RCC 7860 (cell line): ENCODE data around the gene MUCL3.
"Not testable (repeated sequence)": the region's sequence is repeated elsewhere in the genome, so short reads cannot be mapped to it uniquely, and the experiment has no call there.

Source experiments
- DNase-seq: peaks from one replicate; pipeline ENCODE4 v3.0.0-alpha.2; 2015; ENCODE audit warnings: low spot score
- FAIRE-seq: peaks from 2 replicates; lab custom pipeline; 2012; peaks lifted over from hg19 to GRCh38; lab: Jason Lieb, UNC

Gene MUCL3, protein sequence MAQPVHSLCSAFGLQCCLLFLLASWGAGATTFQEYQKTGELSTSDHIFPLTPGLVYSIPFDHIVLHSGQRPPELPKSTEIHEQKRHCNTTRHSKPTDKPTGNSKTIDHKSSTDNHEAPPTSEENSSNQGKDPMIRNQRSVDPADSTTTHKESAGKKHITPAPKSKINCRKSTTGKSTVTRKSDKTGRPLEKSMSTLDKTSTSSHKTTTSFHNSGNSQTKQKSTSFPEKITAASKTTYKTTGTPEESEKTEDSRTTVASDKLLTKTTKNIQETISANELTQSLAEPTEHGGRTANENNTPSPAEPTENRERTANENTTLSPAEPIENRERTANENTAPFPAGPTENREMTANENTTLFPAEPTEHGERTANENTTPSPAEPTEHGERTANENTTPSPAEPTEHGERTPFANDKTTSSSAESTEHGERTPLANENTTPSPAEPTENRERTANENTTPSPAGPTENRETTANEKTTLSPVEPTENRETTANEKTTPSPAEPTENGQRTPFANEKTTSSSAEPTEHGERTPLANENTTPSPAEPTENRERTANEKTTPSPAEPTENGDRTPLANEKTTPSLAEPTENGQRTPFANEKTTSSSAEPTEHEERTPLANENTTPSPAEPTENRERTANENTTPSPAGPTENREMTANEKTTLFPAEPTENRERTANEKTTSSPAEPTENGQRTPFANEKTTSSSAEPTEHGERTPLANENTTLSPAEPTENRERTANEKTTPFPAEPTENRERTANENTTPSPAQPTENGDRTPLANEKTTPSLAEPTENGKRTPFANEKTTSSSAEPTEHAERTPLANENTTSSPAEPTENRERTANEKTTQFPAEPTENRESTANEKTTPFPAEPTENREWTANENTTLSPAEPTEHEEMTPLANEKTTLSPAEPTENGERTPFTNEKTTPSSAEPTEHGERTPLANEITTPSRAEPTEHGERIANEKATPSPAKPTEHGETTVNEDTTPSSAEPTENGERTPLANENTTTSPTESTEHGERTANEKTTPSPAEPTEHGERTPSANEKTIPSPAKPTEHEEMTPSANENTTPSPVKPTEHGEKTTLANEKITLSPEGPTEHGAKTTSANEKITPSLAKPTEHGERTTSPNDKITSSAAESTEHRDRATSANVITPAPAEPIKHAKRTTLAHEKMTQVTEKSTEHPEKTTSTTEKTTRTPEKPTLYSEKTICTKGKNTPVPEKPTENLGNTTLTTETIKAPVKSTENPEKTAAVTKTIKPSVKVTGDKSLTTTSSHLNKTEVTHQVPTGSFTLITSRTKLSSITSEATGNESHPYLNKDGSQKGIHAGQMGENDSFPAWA (N-terminal part only)

DNA sequence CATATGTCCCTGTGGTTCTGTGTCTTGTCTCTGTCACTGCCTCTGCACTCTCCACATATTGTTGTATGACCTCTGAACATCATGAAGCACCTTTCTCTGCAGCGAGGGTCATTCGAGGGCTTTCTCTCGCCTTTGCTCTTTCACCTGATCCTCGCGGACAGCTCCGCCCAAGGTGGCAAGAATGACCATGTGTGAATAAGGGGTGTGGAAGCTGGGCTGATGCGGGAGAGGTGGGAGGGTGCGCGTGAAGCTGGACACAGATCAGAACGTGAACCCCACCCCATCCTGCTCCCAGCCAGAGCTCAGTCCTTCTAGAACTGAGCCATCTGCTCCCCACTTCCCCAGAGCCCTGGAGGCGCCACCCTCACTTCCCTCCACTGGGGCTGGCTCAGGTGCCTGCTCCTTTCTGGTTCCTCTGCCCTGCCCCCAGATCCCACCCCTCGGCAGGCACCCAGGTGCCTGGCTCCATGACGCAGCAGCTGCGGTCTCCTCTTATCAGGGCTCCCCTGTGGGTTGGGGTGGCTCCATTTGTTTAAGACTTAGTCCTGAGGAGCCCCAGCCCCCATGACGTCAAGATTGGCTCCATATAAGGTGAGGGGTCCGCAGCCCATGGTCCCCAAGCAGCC, at the start of gene MUCL3:
MUCL3 (plus strand) TSS at position 613 of the 626 bp plus-strand sequence. CDS start 27 bp downstream, outside the sequence.
- FAIRE-seq (no peak), DNase-seq (no peak)

DNA sequence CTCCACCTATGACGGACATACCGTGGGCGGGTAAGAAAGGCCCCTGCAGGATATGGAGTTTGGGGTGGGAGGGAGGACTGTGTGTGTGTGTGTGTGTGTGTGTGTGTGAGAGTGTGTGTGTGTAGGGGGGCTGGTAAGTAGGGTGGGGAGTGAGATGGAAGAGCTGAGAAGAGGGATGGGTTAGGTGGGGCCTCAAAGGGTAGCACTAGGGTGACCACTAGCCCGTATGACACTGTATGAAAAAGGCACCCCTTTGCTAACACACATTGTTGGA, 49.4 kb upstream of the MUCL3 start:
- DNase-seq (no peak), FAIRE-seq (no peak)

DNA sequence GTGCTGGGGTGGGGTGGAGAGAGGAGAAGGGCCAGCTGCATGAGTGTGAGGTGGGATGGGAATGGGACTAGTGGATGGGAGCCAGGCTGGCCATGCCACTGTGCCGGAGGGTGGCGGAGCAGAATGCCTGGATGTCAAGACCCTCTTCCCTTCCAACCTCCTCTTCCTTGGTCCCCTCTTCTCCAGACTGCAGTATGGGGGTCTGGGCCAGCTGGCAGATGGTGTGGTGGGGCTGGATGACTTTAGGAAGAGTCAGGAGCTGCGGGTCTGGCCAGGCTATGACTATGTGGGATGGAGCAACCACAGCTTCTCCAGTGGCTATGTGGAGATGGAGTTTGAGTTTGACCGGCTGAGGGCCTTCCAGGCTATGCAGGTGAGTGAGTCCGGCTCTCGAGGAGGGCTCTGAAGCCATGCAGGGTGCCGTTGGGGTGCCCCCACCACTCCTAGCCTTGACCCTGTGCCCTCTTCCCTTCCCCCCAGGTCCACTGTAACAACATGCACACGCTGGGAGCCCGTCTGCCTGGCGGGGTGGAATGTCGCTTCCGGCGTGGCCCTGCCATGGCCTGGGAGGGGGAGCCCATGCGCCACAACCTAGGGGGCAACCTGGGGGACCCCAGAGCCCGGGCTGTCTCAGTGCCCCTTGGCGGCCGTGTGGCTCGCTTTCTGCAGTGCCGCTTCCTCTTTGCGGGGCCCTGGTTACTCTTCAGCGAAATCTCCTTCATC, 48.8 kb upstream of the MUCL3 start:
- no peak for DNase-seq
- no peak for FAIRE-seq

DNA sequence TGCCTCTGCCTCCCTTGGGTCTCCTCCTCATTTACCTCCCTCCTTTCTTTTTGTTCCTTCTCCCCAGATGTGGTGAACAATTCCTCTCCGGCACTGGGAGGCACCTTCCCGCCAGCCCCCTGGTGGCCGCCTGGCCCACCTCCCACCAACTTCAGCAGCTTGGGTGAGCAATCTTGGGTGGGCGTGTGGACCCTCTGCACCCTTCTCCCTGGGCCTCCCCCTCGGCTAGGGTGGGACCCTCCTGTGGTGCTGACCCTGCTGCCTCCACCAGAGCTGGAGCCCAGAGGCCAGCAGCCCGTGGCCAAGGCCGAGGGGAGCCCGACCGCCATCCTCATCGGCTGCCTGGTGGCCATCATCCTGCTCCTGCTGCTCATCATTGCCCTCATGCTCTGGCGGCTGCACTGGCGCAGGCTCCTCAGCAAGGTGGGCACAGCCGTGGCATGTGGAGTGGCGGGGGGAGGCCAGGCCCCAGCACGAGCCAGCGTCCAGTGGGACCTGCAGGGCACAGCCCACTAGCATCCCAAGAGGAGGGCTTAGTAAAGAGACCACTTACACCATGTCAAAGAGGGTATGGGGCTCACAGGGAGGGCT, 47.7 kb upstream of the MUCL3 start:
- FAIRE-seq = no peak
- DNase-seq = no peak

DNA sequence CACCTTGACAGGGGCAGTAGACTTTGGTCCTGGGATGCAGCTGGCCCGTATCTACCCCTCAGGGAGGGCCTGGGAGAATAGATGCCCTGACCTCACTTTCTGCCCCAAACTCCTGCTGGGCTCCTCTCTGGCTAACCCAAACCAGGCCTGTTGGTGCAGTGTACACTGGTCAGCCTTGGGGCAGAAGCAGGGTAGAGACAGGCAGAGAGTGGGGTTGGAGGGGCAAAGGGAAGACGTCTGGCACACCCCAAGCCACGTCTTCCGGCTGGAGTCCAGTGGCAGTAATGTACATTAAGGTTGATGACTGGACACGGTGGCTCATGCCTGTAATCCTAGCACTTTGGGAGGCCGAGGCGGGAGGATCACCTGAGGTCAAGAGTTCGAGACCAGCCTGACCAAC, 47.1 kb upstream of the MUCL3 start:
- FAIRE-seq (no peak), DNase-seq (no peak)

DNA sequence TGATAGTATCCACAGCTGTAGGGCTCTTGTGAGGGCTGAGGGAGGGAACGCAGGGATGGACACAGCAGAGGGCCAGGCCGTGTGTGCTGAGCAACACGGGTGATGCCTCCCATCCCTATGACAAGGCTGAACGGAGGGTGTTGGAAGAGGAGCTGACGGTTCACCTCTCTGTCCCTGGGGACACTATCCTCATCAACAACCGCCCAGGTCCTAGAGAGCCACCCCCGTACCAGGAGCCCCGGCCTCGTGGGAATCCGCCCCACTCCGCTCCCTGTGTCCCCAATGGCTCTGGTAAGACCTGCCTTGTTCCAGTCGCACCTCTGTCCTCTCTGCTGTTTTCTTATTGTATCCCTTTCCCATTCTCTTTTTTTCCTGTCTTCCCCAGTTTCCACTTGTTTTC, 46.4 kb upstream of the MUCL3 start:
- DNase-seq = no peak
- FAIRE-seq = no peak

DNA sequence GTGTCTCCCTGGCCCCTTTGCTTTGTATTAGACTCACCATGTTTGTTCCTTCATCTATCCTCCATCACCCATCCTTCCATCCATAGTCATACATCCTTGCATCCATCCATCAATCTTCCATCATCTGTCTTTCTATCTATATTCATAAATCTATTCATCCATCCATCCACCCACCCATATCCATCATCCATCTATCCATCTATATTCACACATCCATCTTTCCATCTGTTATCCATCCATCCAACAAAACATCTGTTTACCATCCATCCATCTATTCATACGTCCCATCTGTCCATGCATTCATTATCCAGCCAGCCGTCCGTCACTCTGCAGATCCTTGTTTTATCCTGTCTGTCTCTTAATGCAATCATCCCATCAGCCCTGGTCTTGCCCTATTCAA, 45.8 kb upstream of the MUCL3 start:
- no peak for DNase-seq
- FAIRE-seq = no peak

DNA sequence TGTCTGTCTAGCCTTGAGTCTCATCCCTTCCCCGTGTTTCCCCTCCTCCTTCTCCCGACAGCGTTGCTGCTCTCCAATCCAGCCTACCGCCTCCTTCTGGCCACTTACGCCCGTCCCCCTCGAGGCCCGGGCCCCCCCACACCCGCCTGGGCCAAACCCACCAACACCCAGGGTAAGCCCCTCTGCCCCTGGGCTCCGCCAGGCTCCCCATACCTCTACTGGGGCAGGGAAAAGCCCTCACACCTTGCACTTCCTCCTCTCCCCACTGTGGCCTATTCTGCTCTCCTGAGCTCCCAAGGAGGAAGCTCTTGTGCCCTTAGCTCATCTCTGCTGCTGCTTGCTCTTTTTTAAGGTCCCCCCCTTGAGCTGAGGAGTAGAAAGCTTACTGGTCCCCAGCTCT, 45.4 kb upstream of the MUCL3 start:
- FAIRE-seq (no peak), DNase-seq (no peak)

DNA sequence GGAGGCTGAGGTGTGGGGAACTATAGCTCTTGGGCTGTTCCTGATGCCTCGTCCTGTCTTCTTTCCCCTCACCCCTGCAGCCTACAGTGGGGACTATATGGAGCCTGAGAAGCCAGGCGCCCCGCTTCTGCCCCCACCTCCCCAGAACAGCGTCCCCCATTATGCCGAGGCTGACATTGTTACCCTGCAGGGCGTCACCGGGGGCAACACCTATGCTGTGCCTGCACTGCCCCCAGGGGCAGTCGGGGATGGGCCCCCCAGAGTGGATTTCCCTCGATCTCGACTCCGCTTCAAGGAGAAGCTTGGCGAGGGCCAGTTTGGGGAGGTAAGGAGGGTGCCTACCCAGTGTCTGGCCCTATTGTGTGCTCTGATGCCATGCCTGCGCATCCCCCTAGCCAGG, 44.2 kb upstream of the MUCL3 start:
- FAIRE-seq (no peak), DNase-seq (no peak)

DNA sequence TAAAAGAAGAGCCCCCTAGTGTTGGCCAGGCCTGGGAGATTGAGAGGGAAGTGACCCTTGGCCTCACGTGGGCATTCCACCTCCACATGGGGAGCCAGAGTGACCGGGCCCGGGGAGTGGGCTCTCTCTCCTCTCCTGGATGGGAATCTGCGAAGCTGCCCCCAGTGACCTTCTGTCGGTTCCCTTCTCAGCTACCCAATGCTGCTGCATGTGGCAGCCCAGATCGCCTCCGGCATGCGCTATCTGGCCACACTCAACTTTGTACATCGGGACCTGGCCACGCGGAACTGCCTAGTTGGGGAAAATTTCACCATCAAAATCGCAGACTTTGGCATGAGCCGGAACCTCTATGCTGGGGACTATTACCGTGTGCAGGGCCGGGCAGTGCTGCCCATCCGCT, 42.9 kb upstream of the MUCL3 start:
- FAIRE-seq (no peak), DNase-seq (no peak)

DNA sequence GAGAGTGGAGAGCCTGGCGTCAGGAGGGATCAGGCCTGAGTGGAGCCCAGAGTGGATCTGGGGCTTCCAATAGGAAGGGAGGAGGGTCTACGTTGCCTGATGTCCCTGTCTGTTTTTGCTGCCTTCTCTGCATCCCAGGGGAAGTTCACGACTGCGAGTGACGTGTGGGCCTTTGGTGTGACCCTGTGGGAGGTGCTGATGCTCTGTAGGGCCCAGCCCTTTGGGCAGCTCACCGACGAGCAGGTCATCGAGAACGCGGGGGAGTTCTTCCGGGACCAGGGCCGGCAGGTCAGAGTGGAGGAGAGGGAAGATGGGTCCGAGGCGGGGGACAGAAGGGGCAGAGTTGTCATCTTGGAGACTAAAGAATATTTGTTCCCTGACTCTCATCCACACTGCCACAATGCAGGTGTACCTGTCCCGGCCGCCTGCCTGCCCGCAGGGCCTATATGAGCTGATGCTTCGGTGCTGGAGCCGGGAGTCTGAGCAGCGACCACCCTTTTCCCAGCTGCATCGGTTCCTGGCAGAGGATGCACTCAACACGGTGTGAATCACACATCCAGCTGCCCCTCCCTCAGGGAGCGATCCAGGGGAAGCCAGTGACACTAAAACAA, 41.9 kb upstream of the MUCL3 start:
- DNase-seq (no peak), FAIRE-seq (no peak)

DNA sequence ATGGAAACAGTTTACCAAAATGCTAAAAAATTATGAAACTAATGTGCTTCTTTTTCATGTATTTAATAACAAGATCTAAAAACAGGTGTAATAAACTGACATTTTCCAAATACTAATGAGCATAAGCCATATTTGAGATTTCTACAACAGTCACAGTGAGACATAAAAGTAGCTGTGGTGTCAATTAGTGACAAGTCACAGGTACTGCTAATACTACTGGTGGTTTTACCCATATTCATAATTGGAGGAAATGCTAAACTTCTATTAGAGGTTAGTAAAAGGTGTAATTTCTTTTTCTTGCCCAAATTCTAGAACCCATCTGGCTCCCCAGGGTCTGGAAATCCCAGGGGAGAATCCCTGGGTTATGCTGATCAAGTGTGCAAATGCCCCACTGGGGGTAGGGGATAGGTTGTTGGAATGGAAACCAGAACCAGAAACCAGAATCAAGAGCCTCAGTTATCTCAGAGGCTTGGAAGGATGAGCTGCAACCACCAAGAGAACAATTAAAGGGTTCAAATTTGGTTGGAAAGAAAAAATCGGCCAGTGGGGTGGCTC, 39.8 kb upstream of the MUCL3 start:
- FAIRE-seq (no peak), DNase-seq (no peak)

DNA sequence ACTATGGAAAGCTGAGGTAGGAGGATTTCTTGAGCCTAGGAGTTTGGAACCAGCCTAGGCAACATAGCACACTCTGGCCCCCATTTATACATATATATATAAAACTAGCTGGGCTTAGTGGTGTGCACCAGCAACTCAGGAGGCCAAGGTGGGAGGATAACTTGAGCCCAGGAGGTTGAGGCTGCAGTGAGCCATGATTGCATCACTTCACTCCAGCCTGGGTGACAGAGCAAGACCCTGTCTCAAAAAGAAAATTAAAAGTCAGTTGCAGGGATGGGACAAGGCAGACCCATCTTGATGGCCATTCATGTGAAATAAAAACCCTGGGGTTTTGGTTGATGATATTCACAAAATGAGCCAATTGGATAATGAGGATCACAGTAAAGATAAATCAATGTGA, 39.3 kb upstream of the MUCL3 start:
- no peak for DNase-seq
- no peak for FAIRE-seq

DNA sequence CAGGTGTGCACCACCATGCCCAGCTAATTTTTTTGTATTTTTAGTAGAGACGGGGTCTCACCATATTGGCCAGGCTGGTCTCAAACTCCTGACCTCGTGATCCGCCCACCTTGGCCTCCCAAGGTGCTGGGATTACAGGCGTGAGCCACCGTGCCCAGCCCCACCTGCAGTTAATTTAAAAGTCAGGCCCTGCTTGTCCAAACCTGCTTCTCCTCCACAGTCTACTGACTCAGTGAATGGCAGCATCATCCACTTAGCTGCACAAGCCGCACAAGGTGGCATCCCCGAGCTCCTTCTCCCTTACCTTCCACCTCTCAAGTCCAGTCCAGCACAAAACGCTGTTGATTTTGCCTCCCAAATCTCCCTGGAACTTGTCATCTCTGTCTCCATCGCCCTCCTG, 38.6 kb upstream of the MUCL3 start:
- DNase-seq, FAIRE-seq: not testable (repeated sequence)

DNA sequence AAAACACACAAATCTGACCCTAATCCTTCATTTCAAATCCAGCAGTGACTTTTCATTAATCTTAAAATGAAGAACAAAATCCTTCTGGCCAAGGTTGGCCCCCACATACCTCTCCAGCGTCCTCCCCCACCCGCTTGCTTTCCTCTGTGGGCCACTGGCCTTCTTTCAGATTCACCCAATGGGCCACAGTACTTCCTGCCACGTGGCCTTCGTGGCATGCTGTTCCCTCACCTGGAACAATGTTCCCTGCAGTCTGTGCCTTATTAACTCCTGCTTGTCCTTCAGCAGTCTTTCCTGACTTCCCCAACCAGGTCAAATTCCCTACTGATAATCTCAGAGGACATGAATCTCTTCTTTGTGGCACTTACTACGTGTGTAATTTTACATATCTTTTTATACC, 38.1 kb upstream of the MUCL3 start:
- DNase-seq (no peak), FAIRE-seq (no peak)

DNA sequence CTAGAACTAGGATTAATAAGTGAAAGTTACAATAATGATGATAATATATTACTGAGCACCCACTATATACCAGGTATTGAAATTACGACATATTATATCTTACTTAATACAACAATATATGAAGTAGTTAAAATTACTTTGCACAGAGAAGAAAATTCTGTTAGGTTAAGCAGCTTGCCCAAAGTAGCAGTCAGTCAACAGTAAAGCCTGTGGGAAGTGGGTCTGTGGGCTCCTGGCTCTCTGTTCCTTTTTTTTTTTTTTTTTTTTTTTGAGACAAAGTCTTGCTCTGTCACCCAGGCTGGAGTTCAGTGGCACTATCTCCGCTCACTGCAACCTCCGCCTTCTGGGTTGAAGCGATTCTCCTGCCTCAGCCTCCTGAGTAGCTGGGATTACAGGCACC, 37.5 kb upstream of the MUCL3 start:
- DNase-seq (no peak), FAIRE-seq (no peak)

DNA sequence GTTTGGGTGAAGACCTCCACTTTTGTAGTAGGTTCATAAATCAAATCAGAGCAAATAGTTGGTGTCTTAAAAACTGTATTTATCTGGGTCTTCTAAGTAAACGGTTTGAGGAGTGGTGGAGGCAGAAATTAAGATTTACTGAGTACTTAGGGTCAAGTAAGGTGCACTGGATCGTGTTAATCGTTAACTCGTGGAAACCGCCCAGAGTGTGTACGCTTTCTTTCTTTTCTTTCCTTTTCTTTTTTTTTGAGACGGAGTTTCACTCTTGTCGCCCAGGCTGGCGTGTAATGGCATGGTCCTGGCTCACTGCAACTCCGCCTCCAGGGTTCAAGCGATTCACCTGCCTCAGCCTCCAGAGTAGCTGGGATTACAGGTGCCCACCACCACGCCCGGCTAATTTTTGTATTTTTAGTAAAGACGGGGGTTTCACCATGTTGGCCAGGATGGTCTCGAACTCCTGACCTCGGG, 33.4 kb upstream of the MUCL3 start:
- DNase-seq, FAIRE-seq: not testable (repeated sequence)

DNA sequence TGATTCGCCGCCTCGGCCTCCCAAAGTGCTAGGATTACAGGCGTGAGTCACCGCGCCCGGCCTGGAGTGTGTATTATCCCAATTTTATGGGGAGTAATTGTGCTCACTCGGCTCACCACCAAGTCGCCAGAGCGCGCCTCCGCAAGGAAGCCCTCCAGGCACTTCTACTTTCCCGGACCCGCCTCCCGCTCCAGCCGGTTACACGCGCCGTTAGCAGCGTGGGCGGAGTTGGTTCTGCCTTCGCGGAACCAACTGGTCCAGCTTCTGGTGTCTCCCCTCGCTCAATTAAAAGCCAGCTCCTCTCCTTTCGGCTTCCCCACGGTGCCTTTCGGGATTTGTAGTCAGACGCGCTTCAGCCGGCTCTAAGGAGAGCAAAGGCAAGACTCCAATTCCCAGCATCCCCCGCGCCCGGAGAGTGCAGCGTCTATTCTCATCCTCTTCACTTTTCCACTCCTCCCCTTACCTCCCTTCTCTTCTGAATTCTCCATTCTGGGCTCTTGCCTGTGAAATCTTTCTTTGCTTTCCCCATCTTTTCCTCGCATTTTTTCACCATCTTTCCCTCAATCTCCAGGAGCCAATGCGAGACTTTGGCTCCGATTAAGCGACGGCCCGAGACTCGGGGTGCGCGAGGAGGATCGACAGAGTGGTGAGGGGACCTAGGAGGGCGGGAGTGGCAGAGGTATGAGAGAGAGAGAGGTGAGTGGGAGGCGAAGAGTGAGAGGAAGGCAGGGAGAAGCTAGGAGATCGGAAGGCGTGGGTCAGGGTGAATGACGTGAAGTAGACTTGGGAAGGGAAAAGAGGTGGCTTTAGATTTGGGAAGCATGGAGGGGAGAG, 32.8 kb upstream of the MUCL3 start, which contains the start of gene GTF2H4:
GTF2H4 (plus strand) TSS at position 450 of the 834 bp plus-strand sequence.
- FAIRE-seq = peak; percentile 73
- DNase-seq = peak; percentile 96
